ENCODE results near the gene EID2B.
A peak's percentile ranks its signal among the peaks of the same experiment; 100 is the strongest.

The EID2B gene

GRCh38 chr19:39532233-39533002, at the start of gene EID2B:
Gene EID2B, minus strand, starts transcription at chr19:39532852. Its CDS starts 50 bp downstream, at chr19:39532802.
- peak; percentile 99 for DNase-seq

- no peak for DNase-seq
Observed at GRCh38 chr19:39582442-39582841, 49.8 kb upstream of the EID2B start.

- DNase-seq = no peak
Observed at GRCh38 chr19:39568604-39569003, 36.0 kb upstream of the EID2B start.

- no peak for DNase-seq
Observed at GRCh38 chr19:39566064-39566463, 33.4 kb upstream of the EID2B start.

- DNase-seq = no peak
Observed at GRCh38 chr19:39563408-39563807, 30.8 kb upstream of the EID2B start.

GRCh38 chr19:39558624-39559117, 26.0 kb upstream of the EID2B start:
- DNase-seq = peak in 1 of 2 experiments; percentile 45

- DNase-seq = peak; percentile 48 to 52
Observed at GRCh38 chr19:39557811-39558623, 25.4 kb upstream of the EID2B start.

- DNase-seq = no peak
Observed at GRCh38 chr19:39555883-39556282, 23.2 kb upstream of the EID2B start.

GRCh38 chr19:39554701-39555311, 22.2 kb upstream of the EID2B start:
- DNase-seq = no peak

- DNase-seq = no peak
Observed at GRCh38 chr19:39553082-39553652, 20.5 kb upstream of the EID2B start.

- DNase-seq = no peak
Observed at GRCh38 chr19:39550197-39550596, 17.5 kb upstream of the EID2B start.

- no peak for DNase-seq
Observed at GRCh38 chr19:39546599-39546998, 13.9 kb upstream of the EID2B start.

- DNase-seq = no peak
Observed at GRCh38 chr19:39544911-39545310, 12.3 kb upstream of the EID2B start.

- no peak for DNase-seq
Observed at GRCh38 chr19:39544226-39544903, 11.7 kb upstream of the EID2B start.

GRCh38 chr19:39543477-39543857, 10.8 kb upstream of the EID2B start:
- DNase-seq = no peak

- no peak for DNase-seq
Observed at GRCh38 chr19:39542206-39542605, 9.6 kb upstream of the EID2B start.

GRCh38 chr19:39540333-39540673, 7.7 kb upstream of the EID2B start:
- DNase-seq = no peak

- peak; percentile 98 to 99 for DNase-seq
Observed at GRCh38 chr19:39539518-39540332, 7.1 kb upstream of the EID2B start, which contains the start of gene EID2. Gene EID2, minus strand, starts transcription at chr19:39540161. Its CDS starts 82 bp downstream, at chr19:39540079.

GRCh38 chr19:39539165-39539517, 6.5 kb upstream of the EID2B start:
- peak in 1 of 2 experiments; percentile 36 for DNase-seq

- no peak for DNase-seq
Observed at GRCh38 chr19:39533791-39534190, 1.1 kb upstream of the EID2B start.

- DNase-seq = no peak
Observed at GRCh38 chr19:39533003-39533512, 406 bp upstream of the EID2B start.
